Measurements from ENCODE around the gene LMOD3. TPM values are rescaled to one million over a fixed set of nuclear protein-coding genes. Genes with fewer than 3 reads are reported as not detected.

The LMOD3 gene
- not detected for polyA plus RNA-seq (2013, experiment 1 of 2)
- polyA plus RNA-seq (2013, experiment 2 of 2): not detected

DNA sequence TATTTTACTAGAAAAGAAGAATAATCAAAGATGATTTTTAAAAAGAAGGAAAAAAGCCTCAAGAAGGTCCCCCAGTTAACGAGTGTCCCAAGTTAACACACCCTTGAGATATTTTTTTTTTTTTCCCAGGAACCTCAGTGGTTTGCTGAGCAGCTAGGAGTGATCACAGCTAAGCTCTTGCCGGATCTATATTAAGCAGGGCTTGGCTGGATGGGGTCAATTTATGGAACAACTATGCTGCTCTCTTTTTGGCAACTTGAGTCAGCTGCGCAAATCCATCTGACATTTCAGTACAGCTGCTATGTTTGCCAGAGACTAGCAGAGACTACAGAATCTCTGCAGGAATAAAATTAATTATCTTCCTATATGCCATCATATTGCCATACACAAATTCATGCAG, at the start of gene LMOD3:
Gene LMOD3, minus strand, starts transcription at position 193 of the 400 bp plus-strand sequence. CDS start 209 bp downstream, outside the sequence.
- Histone ChIP-seq H3K9me3 (ENCODE audit: insufficient read depth, low read depth, low read length) (no peaks in the 10 kb centered on the region), H3K4me3 (ENCODE audit: low read length) (no peak within 1 kb of the TSS), H3K36me3 (ENCODE audit: insufficient read depth, low read length) (no peaks in the 10 kb centered on the region), H3K9ac (ENCODE audit: low read depth, low read length) (no peak within 1 kb of the TSS), H3K4me1 (ENCODE audit: insufficient read depth, low read length) (no peaks in the 10 kb centered on the region), H3K27me3 (ENCODE audit: insufficient read depth, low read length) (no peaks in the 10 kb centered on the region), H3K27ac (ENCODE audit: low read depth, low read length) (no peak within 1 kb of the TSS)
- WGBS: 94% methylated on average over 3 of the region's 3 CpGs

DNA sequence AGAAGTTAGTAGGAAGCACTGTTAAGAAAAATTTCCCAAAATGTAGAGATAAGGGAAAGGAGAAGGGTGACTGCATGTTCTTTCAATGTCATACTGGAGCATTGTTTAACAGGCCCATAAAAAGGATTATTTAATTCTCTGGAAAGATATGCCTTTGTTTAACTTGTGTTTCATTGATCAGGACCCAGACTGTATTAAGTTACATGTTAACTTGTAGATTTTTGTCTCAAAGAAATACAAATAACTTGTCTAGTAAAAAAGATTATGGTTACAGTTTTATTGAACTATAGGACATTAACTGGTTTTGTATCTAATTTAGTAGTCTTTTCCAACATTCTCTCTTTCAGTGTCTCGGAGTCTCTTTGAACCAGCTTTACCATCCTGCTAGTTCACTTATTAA, 49.7 kb upstream of the LMOD3 start:
- H3K36me3 ChIP-seq (ENCODE audit: insufficient read depth, low read length): no peaks in the 10 kb centered on the region
- no peaks in the 10 kb centered on the region for H3K27me3 ChIP-seq (ENCODE audit: insufficient read depth, low read length)
- 100% methylated on average over 1 of the region's 1 CpG for WGBS
- H3K9me3 ChIP-seq (ENCODE audit: insufficient read depth, low read depth, low read length): no peaks in the 10 kb centered on the region
- no peak overlapping the region for H3K9ac ChIP-seq (ENCODE audit: low read depth, low read length)
- no peak overlapping the region for H3K4me3 ChIP-seq (ENCODE audit: low read length)
- H3K4me1 ChIP-seq (ENCODE audit: insufficient read depth, low read length): peaks cover 5% of the 10 kb centered on the region; the same call in 1 of the 2 replicates
- H3K27ac ChIP-seq (ENCODE audit: low read depth, low read length): no peak overlapping the region

GRCh38 chr3:69166446-69166845, 44.1 kb upstream of the LMOD3 start:
- peaks cover 2% of the 10 kb centered on the region for H3K4me1 ChIP-seq (ENCODE audit: insufficient read depth, low read length)

DNA sequence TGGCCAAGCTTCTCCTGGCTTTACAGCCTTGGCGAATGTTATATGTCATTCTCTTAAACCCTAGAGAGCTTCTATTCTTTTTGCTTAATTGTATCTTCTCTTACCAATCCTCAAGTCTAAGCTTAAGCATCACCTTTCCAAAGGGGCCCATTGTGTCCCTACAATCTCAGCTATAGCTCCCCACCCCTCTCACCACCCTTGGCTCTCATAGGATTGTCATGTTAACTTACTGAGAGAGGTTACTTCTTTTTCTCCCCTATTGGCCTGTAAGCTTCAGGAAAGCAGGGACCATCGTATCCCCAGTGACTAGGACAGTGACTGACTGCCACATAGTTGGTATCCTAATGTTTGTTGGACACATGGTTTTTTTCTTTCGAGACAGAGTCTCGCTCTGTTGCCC, 43.3 kb upstream of the LMOD3 start:
- H3K27me3 ChIP-seq (ENCODE audit: insufficient read depth, low read length): no peaks in the 10 kb centered on the region
- H3K9me3 ChIP-seq (ENCODE audit: insufficient read depth, low read depth, low read length): no peaks in the 10 kb centered on the region
- WGBS: 93% methylated on average over 4 of the region's 4 CpGs
- H3K27ac ChIP-seq (ENCODE audit: low read depth, low read length): no peak overlapping the region
- H3K4me3 ChIP-seq (ENCODE audit: low read length): no peak overlapping the region
- H3K4me1 ChIP-seq (ENCODE audit: insufficient read depth, low read length): no peaks in the 10 kb centered on the region; the same call in none of the 2 replicates
- H3K9ac ChIP-seq (ENCODE audit: low read depth, low read length): no peak overlapping the region
- H3K36me3 ChIP-seq (ENCODE audit: insufficient read depth, low read length): no peaks in the 10 kb centered on the region

More at GRCh38 chr3:69166446-69166845, 44.1 kb upstream of the LMOD3 start:
- H3K36me3 ChIP-seq (ENCODE audit: insufficient read depth, low read length): no peaks in the 10 kb centered on the region
- no peak overlapping the region for H3K27ac ChIP-seq (ENCODE audit: low read depth, low read length)
- 90% methylated on average over 1 of the region's 1 CpG for WGBS
- H3K9me3 ChIP-seq (ENCODE audit: insufficient read depth, low read depth, low read length): no peaks in the 10 kb centered on the region
- no peak overlapping the region for H3K4me3 ChIP-seq (ENCODE audit: low read length)
- H3K27me3 ChIP-seq (ENCODE audit: insufficient read depth, low read length): no peaks in the 10 kb centered on the region
- H3K9ac ChIP-seq (ENCODE audit: low read depth, low read length): no peak overlapping the region

DNA sequence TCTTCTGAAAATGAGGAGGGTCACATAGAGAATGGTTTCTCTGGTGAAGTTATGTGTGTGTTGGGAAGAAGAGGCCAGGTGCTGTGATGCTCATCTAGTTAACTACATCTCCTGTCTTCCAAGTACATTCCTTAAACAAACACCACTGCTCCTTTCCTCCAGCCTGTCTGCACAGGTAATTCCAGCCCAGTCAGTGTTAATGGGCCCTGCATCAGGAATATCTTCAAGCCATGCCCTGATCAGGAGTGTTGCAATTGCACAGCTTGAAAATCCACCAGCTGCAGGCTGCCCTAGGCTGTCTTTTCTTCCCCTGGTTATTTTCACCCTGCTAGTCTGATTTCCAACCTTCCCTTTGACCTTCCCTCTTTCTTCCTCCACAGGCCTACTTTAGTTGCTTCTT, 41.9 kb upstream of the LMOD3 start:
- Histone ChIP-seq H3K9me3 (ENCODE audit: insufficient read depth, low read depth, low read length) (no peaks in the 10 kb centered on the region), H3K4me3 (ENCODE audit: low read length) (no peak overlapping the region), H3K27ac (ENCODE audit: low read depth, low read length) (no peak overlapping the region), H3K4me1 (ENCODE audit: insufficient read depth, low read length) (no peaks in the 10 kb centered on the region; the same call in 1 of the 2 replicates), H3K9ac (ENCODE audit: low read depth, low read length) (no peak overlapping the region), H3K36me3 (ENCODE audit: insufficient read depth, low read length) (no peaks in the 10 kb centered on the region), H3K27me3 (ENCODE audit: insufficient read depth, low read length) (no peaks in the 10 kb centered on the region)

GRCh38 chr3:69162308-69162980, 40.0 kb upstream of the LMOD3 start:
- Histone ChIP-seq H3K9ac (ENCODE audit: low read depth, low read length) (no peak overlapping the region), H3K27me3 (ENCODE audit: insufficient read depth, low read length) (no peaks in the 10 kb centered on the region), H3K27ac (ENCODE audit: low read depth, low read length) (no peak overlapping the region), H3K4me3 (ENCODE audit: low read length) (no peak overlapping the region), H3K9me3 (ENCODE audit: insufficient read depth, low read depth, low read length) (no peaks in the 10 kb centered on the region), H3K4me1 (ENCODE audit: insufficient read depth, low read length) (no peaks in the 10 kb centered on the region; the same call in 1 of the 2 replicates), H3K36me3 (ENCODE audit: insufficient read depth, low read length) (no peaks in the 10 kb centered on the region)
- 76% methylated on average over 2 of the region's 2 CpGs for WGBS

DNA sequence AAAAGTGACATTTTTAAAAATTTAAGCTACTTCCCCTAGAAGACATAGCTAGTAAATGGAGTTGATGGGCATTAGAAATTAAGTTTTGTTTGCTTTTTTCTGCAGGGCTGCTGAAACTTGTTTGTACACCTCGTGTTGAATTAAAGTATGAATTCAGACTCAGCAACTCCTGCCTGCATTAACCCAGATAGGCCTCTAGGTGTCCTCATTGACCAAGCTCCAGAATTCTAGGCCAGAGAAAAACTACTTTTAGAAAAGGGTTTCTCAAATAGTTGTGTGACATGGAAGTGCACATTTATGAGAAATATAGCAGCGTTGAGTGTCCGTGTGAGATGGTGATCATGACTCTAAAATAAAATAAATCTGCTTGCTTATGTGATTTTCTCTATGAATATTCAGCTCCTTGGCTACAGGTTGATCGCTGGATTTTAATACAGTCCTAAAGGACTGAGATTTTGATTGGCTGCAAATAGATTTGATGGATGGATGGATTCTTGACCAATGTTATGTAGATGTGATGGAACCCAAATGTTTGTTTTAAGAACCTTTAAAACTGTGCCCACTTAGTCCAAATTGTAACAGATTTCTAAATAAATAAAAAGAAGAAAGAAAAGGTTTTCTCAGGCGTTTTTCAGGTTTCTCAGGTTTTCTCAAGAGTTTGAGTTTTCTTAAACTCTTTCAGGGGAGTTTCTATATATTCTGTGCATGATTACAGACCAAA, 39.4 kb upstream of the LMOD3 start:
- no peaks in the 10 kb centered on the region; the same call in 1 of the 2 replicates for H3K4me1 ChIP-seq (ENCODE audit: insufficient read depth, low read length)
- 44% methylated on average over 5 of the region's 5 CpGs for WGBS
- no peaks in the 10 kb centered on the region for H3K9me3 ChIP-seq (ENCODE audit: insufficient read depth, low read depth, low read length)
- H3K4me3 ChIP-seq (ENCODE audit: low read length): no peak overlapping the region
- no peaks in the 10 kb centered on the region for H3K36me3 ChIP-seq (ENCODE audit: insufficient read depth, low read length)
- no peak overlapping the region for H3K9ac ChIP-seq (ENCODE audit: low read depth, low read length)
- H3K27ac ChIP-seq (ENCODE audit: low read depth, low read length): no peak overlapping the region
- H3K27me3 ChIP-seq (ENCODE audit: insufficient read depth, low read length): no peaks in the 10 kb centered on the region

GRCh38 chr3:69160525-69160924, 38.1 kb upstream of the LMOD3 start:
- no peaks in the 10 kb centered on the region for H3K9me3 ChIP-seq (ENCODE audit: insufficient read depth, low read depth, low read length)
- no peak overlapping the region for H3K27ac ChIP-seq (ENCODE audit: low read depth, low read length)
- no peak overlapping the region for H3K4me3 ChIP-seq (ENCODE audit: low read length)
- H3K9ac ChIP-seq (ENCODE audit: low read depth, low read length): no peak overlapping the region
- H3K36me3 ChIP-seq (ENCODE audit: insufficient read depth, low read length): no peaks in the 10 kb centered on the region
- no peaks in the 10 kb centered on the region; the same call in 1 of the 2 replicates for H3K4me1 ChIP-seq (ENCODE audit: insufficient read depth, low read length)
- 98% methylated on average over 4 of the region's 4 CpGs for WGBS
- H3K27me3 ChIP-seq (ENCODE audit: insufficient read depth, low read length): no peaks in the 10 kb centered on the region

DNA sequence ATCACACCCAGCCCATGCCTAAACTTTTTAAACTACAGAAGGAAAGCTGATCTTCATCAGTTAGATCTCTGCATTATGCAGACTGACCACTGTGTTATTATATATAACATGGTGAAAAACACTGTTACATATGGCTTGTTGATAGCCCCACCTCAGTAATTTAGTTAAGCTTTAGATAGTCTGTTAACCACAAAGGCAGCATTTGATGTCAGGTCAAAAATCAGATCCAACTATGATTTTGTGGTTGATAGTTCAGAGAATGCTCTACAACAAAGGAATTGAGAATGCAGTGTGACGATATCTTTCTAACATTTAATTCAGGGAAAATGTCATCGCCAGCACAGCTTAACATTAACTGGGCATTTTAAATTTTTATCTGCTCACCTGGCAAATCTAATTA, 37.7 kb upstream of the LMOD3 start:
- Histone ChIP-seq H3K9me3 (ENCODE audit: insufficient read depth, low read depth, low read length) (no peaks in the 10 kb centered on the region), H3K27me3 (ENCODE audit: insufficient read depth, low read length) (no peaks in the 10 kb centered on the region), H3K4me3 (ENCODE audit: low read length) (no peak overlapping the region), H3K9ac (ENCODE audit: low read depth, low read length) (no peak overlapping the region), H3K4me1 (ENCODE audit: insufficient read depth, low read length) (no peaks in the 10 kb centered on the region), H3K27ac (ENCODE audit: low read depth, low read length) (no peak overlapping the region), H3K36me3 (ENCODE audit: insufficient read depth, low read length) (no peaks in the 10 kb centered on the region)
- WGBS: 92% methylated on average over 2 of the region's 2 CpGs

GRCh38 chr3:69149586-69149985, 27.2 kb upstream of the LMOD3 start:
- 0 out of 2 replicates have a peak, but pooled peaks cover 6% of the 10 kb centered on the region for H3K4me1 ChIP-seq (ENCODE audit: insufficient read depth, low read length)
- WGBS: 83% methylated on average over 2 of the region's 3 CpGs
- H3K9me3 ChIP-seq (ENCODE audit: insufficient read depth, low read depth, low read length): no peaks in the 10 kb centered on the region
- H3K4me3 ChIP-seq (ENCODE audit: low read length): no peak overlapping the region
- no peak overlapping the region for H3K9ac ChIP-seq (ENCODE audit: low read depth, low read length)
- H3K27ac ChIP-seq (ENCODE audit: low read depth, low read length): no peak overlapping the region
- peaks cover 10% of the 10 kb centered on the region for H3K27me3 ChIP-seq (ENCODE audit: insufficient read depth, low read length)
- no peaks in the 10 kb centered on the region for H3K36me3 ChIP-seq (ENCODE audit: insufficient read depth, low read length)

- Histone ChIP-seq H3K36me3 (ENCODE audit: insufficient read depth, low read length) (no peaks in the 10 kb centered on the region), H3K9me3 (ENCODE audit: insufficient read depth, low read depth, low read length) (no peaks in the 10 kb centered on the region), H3K9ac (ENCODE audit: low read depth, low read length) (no peak overlapping the region), H3K4me1 (ENCODE audit: insufficient read depth, low read length) (0 out of 2 replicates have a peak, but pooled peaks cover 11% of the 10 kb centered on the region), H3K27ac (ENCODE audit: low read depth, low read length) (no peak overlapping the region), H3K4me3 (ENCODE audit: low read length) (no peak overlapping the region), H3K27me3 (ENCODE audit: insufficient read depth, low read length) (peaks cover 36% of the 10 kb centered on the region)
Observed at GRCh38 chr3:69145688-69146087, 23.3 kb upstream of the LMOD3 start.

All from HUES64 (cell line).